Limb (tissue), 2 donors: ENCODE measurements around the gene ALK.

ENCODE experiments used
- DNase-seq, 2 donors: peaks; one replicate each; pipeline ENCODE4 v3.0.0-alpha.2; 2016; ENCODE audit errors: extremely low spot score in 2 of 2

ALK gene

GRCh38 chr2:29921560-29921915, at the start of gene ALK:
Gene ALK (minus strand): TSS chr2:29921586. CDS start chr2:29920659, 927 bp downstream.
- peak; percentile 90 to 96 for DNase-seq

DNA sequence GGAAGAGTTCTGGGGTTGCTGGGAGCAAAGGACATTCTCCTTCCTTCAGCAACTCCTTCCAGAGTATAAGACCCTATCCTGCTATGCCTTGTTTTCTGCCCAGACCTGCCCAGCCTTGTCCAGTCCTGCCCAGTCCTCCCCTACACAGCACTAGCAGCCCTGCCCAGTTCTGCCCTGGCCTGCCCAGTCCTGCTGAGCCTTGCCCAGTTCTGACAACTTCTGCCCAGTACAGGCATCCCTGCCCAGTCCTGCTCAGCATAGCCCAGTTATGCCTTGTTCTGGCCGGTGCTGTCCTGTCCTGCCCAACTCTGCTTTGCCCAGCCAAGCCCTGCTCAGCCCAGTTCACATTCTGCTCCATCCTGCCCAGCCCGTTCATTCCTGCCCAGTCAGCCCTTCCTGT, 44.9 kb upstream of the ALK start:
- DNase-seq = no peak

GRCh38 chr2:29963972-29964570, 42.7 kb upstream of the ALK start:
- no peak for DNase-seq

GRCh38 chr2:29962922-29963321, 41.5 kb upstream of the ALK start:
- no peak for DNase-seq

GRCh38 chr2:29954316-29954715, 32.9 kb upstream of the ALK start:
- DNase-seq = no peak

DNA sequence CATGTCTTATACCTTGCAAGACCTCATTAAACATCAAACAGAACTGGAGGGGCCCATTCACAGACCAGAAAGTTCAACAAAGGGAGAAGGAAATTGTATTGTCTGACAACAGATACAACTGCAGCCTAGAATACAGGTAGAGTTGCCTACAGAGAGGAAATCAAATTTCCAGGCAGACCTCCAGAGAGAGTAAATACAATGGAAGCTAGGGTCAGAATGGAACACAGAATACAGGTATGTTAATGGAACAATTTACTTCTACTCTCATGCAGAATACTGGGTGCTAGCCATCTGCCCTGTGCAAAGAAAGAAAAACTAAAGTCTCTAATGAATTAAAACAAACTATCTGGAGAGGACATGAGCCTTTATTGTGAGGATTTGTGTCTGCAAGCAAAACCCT, 31.6 kb upstream of the ALK start:
- DNase-seq = no peak

DNA sequence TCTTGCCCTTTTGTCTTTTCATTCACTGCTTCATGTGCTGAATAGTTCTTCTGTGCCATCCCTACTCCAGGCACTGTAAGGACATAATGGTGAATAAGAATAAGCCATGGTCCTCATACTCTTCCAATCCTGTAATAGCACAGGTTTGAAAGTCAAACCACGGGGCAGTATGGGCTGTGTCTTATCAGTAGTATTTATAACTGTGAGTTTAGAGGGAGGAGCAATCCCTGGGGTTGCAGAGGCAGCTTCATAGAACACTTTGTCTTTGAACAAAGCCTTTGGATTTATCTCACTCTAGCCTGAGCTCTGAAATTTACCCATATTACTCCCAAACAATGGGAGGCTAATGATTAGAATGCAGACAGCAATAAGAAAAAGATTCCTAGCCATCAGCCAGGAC, 30.2 kb upstream of the ALK start:
- no peak for DNase-seq

DNA sequence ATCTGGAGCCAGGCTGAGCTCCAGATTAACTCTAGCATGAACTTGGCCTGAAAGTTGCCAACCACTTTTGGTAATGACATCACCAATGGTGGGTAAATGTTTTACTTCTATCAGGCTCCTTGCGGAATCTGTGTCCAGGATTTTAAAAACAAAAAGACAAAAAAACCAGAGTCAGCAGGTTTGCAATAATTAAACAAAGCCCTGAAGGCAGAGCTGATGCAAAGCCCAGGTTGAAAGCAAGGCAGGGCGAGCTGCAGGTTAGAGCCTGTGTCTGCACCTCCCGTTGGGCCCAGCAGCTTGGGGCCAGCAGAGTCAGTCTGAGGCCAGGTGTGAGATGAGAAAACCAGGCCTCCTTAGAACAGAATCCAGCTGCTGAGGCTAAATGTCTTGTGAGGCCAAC, 29.1 kb upstream of the ALK start:
- no peak for DNase-seq

DNA sequence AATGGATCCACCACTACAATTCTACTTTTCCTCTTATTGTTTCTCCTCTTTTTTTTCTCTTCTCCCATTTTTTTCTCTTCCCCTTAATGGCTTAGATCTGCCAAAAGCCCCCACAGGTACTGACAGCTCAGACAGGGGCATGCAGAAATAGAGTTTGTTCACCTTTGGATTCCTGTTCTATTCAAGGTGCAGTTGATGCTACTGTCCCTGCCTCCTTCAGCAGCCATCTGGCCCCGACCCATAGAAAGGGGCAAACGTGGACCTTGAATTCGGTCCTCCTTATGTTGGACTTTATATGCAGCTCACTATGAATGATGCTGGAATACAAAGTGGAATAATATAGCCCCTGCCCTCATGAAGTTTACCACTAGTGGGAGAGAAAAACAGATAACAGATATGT, 27.7 kb upstream of the ALK start:
- DNase-seq = no peak

GRCh38 chr2:29946505-29946904, 25.1 kb upstream of the ALK start:
- DNase-seq = no peak

- DNase-seq = no peak
Observed at GRCh38 chr2:29942711-29943110, 21.3 kb upstream of the ALK start.

GRCh38 chr2:29940706-29941105, 19.3 kb upstream of the ALK start:
- DNase-seq = peak; percentile 43 to 75

DNA sequence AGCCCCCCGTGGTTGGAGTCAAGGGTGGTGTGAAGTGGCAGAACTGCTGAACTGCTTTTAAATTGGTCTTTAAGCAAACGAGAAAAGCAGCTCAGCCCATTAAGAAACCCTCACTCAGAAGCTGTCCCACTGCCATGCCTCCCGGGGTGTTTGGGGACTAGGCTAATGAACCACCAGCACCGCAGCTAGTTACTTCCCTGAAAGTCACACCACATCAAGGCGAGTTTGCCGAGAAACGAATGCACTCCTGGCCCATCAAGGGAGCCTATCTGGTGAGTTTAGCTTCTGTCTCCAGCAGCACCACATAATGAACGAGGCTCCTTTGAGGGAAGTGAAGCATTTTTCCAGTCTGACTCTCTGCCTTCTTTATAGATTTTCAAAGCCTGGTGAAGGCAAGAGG, 14.6 kb upstream of the ALK start:
- no peak for DNase-seq

DNA sequence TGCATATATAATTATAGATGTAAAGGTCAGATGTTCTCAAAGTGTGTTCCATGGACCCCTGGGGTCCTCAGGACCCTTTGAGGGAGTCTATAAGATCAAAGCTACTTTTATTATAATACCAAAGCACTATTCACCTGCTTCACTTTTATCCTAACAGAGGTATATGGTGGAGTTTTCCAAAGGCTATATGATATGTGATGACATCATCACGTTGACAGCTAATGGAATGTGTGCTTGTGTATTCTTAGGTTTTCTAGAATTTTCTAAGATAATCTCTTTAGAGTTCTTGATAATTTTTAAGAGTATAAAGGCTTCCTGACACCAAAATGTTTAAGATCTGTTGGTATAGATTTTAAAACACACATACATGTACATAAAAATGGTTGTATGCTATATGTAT, 10.4 kb upstream of the ALK start:
- DNase-seq = no peak

GRCh38 chr2:29923110-29923721, 1.8 kb upstream of the ALK start:
- DNase-seq = peak; percentile 72 to 73

DNA sequence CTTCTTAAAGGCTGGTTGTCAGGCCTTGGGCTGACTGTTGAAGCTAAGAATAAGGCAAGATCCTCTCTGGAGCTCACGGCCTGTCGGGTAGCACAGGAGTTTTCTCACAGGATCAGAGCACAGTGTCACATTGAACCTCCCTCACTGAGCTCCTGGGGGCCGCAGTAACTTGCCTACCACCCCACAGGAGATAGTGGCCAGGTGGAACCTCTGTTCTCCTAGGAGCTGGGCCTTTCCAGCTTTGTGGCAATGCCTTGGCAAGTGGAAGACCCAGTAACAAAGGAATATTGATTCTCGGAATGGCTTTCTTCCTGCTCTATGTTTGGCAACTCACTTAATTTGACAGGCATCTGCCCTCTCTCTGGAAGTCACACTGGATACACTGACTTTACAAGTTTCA, 1.2 kb upstream of the ALK start:
- DNase-seq = no peak

- DNase-seq = no peak
Observed at GRCh38 chr2:29920631-29921559, 491 bp downstream of the ALK start.

DNA sequence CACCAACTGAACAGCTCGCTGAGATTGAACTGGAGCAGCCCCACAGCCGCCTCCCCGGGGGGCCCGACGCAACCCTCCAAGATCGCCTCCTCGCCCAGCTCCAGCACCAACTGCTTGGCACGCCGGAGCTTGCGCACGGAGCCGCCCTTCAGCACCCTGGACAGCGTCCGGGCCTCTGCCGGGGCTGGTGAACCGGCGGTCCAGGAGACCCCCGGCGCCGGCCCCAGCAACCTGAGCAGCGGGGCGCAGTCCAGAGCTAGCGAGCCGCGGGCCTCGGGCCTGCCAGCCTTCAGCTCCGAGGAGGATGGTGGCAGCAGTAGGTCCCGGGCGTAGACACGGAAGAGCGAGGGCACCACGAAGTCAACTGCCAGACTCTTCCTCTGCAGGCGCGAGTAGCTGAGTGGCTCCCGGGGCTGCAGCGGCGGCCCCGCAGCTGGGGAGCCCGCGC, 1.2 kb downstream of the ALK start:
- DNase-seq = peak; percentile 66 to 91

- no peak for DNase-seq
Observed at GRCh38 chr2:29918941-29919340, 2.4 kb downstream of the ALK start.

- no peak for DNase-seq
Observed at GRCh38 chr2:29917781-29918180, 3.6 kb downstream of the ALK start.

DNA sequence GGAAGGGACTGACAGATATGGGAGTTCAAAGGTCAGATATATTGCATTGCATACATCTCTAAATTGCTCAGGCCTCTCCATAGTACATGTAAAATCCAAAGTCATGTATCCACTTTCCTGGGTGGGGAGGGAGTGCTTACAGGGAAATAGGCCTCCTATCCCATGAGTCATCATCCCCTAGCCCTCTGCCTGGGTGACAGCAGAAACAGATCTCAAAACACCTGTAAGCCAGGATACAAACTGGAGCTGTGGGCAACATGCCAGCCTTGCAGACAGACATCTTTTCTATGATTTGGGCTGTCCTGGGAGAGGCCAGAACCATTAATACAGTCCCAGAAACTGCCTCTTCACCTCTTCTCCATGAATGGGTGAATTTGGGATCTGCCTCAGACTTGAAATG, 4.8 kb downstream of the ALK start:
- no peak for DNase-seq

GRCh38 chr2:29910960-29911359, 10.4 kb downstream of the ALK start:
- DNase-seq = no peak

- no peak for DNase-seq
Observed at GRCh38 chr2:29910465-29910864, 10.9 kb downstream of the ALK start.
